HG02678 (cell line): Measurements from ENCODE around the gene WSCD1.

Source experiments
- ATAC-seq: cut with Tn5 transposase; IDR thresholded peaks from one replicate; pipeline ENCODE4 v1.9.1; 2021; ENCODE audit warnings: mild to moderate bottlenecking, moderate library complexity; ENCODE audit not compliant: unreplicated experiment

WSCD1 gene

DNA sequence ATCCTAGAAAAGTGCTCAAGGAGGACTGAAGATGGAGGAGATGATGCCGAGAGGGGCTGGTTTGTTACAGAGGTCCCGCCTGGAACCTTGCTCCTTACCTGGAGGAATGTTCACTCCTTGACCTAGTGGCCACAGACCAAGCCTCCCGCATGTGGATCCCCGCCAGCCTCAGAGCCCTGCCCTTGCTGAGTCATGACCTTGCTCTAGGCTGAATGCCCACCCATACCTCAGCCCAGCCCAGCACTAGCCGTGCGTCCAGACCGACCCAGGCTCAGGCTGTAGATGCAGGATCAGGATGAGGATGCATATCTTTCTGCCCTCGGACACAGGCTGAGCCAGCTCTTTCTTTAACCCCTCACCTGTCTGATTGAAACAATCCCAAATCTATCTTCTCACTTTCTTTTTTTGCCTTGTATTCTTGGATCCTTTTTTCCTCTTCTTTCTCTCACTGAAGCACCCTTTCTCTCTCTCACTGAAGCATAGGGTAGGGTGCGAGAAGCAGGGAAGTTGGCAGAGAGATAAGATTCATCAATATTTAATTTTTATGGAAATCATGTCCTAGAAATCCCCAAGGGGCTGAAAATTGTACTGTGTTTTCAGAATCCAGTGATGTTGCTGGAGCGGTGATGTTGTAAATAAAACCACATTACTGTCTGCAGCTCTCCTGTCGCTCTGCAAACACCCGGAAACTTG lies 34.9 kb downstream of the WSCD1 start:
- ATAC-seq = no peak

DNA sequence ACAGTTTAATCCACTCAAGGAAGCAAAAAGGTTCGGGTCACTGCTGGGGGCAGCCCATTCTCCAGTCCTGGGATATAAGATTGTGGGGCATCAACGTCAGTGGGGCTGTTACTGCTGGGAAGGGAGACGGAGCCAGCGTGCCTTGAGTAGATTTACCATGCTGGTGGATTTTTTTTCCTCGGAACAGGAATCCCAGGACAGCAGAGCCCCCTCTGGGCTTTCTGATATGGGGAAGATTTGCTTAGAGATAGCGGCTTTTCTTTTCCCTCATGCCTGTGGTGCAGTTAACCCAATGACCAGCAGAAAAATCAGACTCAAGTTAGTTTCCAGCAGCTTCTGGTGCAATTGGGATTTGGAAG lies 35.4 kb downstream of the WSCD1 start:
- no peak for ATAC-seq

DNA sequence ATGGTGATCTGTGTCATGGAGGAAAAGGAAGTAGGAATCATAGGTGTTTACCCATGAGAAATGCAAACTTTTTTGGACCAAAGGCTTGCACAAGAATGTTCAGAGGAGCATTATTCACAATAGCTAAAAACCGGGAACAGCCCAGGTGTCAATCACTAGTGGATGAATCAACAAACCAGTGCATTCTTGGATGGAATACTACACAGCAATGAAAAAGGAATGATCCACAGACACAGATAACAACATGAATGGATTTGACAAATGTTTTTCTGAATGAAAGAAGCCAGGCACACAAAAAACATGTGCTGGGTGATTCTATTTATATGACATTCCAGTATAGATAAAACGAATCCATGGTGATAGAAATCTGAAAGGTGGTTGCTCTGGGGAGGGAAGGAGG lies 36.0 kb downstream of the WSCD1 start:
- ATAC-seq = no peak

DNA sequence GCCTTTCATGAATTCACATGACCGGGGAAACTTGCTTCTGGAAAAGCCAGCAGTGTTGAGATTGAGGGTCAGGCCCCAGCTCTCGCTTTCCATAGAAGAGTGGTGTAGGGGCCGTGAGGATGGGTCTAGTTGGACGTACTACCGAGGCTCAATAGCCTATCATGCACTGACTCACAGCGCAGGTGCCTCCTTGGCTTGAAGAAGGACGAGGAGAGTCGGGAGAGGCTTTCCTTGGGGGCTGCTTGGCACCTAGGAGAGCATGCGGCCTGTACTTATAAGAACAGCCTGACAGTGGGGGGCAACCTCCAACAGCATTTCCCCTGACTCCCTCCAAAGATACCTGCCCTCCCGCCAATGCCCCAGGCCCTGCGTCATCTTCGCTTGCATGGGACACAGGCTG lies 37.6 kb downstream of the WSCD1 start:
- no peak for ATAC-seq

DNA sequence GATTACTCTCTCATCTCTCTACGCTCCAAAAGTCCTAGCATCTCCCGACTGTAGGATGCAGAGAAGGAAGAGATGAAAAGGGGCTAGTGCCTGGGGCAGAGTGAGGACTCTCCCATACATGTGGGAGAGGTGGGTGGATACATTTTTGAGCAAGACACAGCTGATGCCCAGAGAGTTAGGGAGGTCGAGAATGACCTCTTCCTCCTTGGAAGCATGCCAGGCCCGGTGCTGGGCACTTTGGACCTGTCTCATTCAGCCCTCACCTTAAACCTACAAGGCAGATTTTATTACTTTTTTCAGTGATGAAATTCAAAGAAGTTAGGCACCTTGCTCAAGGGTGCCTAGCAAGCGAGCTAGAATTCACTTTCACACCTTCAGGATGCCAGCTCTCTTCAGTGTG lies 38.2 kb downstream of the WSCD1 start:
- no peak for ATAC-seq

GRCh38 chr17:6108987-6109386 lies 38.8 kb downstream of the WSCD1 start:
- no peak for ATAC-seq

DNA sequence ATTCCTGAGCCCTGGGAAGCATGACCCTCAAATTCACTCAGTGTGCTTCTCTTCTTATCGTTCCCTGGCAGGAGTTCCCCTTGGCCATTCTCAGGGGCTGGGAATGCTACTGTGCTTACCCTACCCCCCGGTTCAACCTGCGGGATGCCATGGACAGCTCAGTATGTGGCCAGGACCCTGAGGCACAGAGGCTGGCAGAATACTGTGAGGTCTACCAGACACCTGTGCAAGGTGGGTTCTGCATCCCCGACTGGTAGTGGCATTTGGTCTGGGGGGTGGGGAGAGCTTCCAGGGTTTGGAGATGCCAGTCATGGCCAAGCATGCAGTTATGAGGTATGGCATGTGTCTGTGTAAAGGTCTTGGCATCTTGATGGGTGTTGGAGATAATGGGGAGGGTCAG lies 39.4 kb downstream of the WSCD1 start:
- ATAC-seq = no peak

GRCh38 chr17:6110088-6110487 lies 39.9 kb downstream of the WSCD1 start:
- no peak for ATAC-seq

DNA sequence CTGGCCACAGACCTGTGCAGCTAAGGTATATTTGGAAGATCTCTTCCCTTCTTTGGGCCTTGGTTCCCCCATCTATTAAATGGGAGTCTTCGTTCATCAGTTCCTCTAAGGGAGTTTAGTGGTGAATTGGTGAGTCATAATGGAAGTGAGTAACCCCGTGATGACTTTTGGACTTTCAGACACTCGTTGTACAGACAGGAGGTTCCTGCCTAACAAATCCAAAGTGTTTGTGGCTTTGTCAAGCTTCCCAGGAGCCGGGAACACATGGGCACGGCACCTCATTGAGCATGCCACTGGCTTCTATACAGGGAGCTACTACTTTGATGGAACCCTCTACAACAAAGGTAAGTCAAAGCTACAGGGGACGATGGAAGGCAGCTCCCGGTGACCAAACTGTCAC lies 40.4 kb downstream of the WSCD1 start:
- no peak for ATAC-seq

GRCh38 chr17:6120351-6120750 lies 50.2 kb downstream of the WSCD1 start:
- no peak for ATAC-seq

DNA sequence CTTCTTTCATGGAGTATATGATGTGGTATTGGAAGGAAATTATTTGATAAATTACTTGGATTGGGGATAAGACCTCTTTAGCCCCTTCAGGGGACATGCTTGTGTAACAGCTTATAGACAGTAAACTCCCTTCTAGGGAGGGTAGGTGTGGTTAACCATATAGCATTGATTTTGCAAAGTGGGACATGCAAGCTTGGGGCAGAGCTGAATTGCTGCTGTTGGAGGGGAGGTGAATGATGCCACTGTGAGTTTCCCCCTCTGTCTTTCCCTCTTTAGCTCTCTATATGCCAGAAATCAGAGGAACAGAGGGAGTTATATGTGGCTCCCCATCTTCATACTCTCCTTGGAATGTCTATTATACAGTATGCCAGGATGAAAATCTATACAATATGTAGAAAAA lies 54.7 kb downstream of the WSCD1 start:
- ATAC-seq = no peak

- no peak for ATAC-seq
These were observed 56.6 kb downstream of the WSCD1 start for GRCh38 chr17:6126768-6127167.

- ATAC-seq = no peak
These were observed 64.5 kb downstream of the WSCD1 start for GRCh38 chr17:6134721-6135120.

GRCh38 chr17:6135236-6135635 lies 65.1 kb downstream of the WSCD1 start:
- ATAC-seq = no peak

DNA sequence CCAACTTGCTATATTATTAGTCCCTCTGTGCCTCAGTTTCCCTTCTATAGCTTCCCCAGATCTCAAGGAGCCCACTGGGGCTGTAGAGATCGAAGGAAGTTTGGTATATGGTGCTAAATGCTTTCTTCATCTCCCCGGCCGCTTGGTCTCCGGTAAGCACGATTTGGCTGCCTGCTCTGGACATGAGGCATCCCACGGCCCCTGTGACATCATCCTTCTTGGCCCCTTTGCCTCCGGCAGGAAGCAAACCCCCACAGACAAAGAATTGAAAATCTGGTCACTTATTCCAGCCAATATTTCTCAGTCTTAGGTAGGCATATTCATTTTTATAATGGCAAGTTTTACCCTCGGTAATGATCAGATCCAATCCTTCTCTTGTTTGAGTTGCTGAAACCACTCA lies 65.8 kb downstream of the WSCD1 start:
- no peak for ATAC-seq

- ATAC-seq = no peak
These were observed 67.7 kb downstream of the WSCD1 start for GRCh38 chr17:6137716-6138502.

- ATAC-seq = no peak
These were observed 68.7 kb downstream of the WSCD1 start for GRCh38 chr17:6138761-6139446.

- no peak for ATAC-seq
These were observed 69.3 kb downstream of the WSCD1 start for GRCh38 chr17:6139447-6139832.

- ATAC-seq = no peak
These were observed 70.0 kb downstream of the WSCD1 start for GRCh38 chr17:6140188-6140587.

DNA sequence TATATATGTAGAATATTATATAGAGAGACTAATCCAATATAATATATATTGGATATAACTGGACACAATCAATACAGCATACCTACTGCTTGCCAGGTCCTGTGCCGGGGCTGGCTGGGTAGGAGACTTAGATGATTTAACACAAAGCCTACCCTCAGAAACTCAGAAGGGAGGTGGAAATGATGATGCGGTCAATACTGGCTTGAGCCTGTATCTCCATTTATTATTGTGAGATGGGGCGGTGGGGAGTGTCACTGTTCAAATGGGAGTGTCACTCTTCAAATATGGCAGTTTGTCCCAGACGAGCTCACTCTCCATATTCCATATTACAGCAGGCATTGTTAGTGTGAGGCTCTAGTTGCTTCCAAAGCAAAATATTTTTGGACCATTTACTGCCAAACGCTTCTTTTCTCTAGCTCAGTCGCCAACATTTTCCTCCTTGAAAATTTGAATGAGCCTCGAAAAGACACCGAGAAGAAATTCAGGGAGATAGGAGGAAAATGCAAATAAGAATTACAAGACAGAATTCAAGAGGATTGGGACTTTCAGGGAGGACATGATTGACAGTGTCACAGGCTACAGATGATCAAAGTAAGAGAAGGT lies 70.7 kb downstream of the WSCD1 start:
- no peak for ATAC-seq

GRCh38 chr17:6142701-6143100 lies 72.5 kb downstream of the WSCD1 start:
- ATAC-seq = no peak

- no peak for ATAC-seq
These were observed 75.8 kb downstream of the WSCD1 start for GRCh38 chr17:6145946-6146345.
